NCI-H2107 treated with DMSO at 0.1 percent for 48 hours (cell line): ENCODE results near the gene CCDC102A.
"Not testable (repeated sequence)": the region's sequence is repeated elsewhere in the genome, so short reads cannot be mapped to it uniquely, and the experiment has no call there.

Experiments
- DNase-seq: peaks from one replicate; lab custom pipeline; 2025; ENCODE audit not compliant: unreplicated experiment; lab: John Stamatoyannopoulos, UW

Gene CCDC102A

GRCh38 chr16:57503366-57503765 lies 33.0 kb downstream of the CCDC102A start:
- peak; percentile 89 for DNase-seq

GRCh38 chr16:57502048-57502775 lies 34.2 kb downstream of the CCDC102A start:
- peak; percentile 21 for DNase-seq

GRCh38 chr16:57501492-57501891 lies 34.9 kb downstream of the CCDC102A start:
- DNase-seq: no peak

GRCh38 chr16:57500578-57501111 lies 35.7 kb downstream of the CCDC102A start:
- no peak for DNase-seq

GRCh38 chr16:57499941-57500340 lies 36.4 kb downstream of the CCDC102A start:
- DNase-seq: not testable (repeated sequence)

GRCh38 chr16:57498031-57498430 lies 38.3 kb downstream of the CCDC102A start:
- no peak for DNase-seq

- DNase-seq: no peak
These were observed 39.2 kb downstream of the CCDC102A start for GRCh38 chr16:57497121-57497520.

- DNase-seq: no peak
These were observed 42.6 kb downstream of the CCDC102A start for GRCh38 chr16:57493767-57494166.

GRCh38 chr16:57489229-57489628 lies 47.1 kb downstream of the CCDC102A start:
- DNase-seq: no peak

GRCh38 chr16:57486858-57487834 lies 49.2 kb downstream of the CCDC102A start:
- no peak for DNase-seq

GRCh38 chr16:57485916-57486857 lies 50.2 kb downstream of the CCDC102A start, which contains the start of gene DOK4:
Gene DOK4, minus strand, starts transcription at chr16:57486493. Its CDS starts 6,986 bp downstream, at chr16:57479507.
- no peak for DNase-seq

- no peak for DNase-seq
These were observed 51.1 kb downstream of the CCDC102A start for GRCh38 chr16:57485091-57485915.

- DNase-seq: no peak
These were observed 51.8 kb downstream of the CCDC102A start for GRCh38 chr16:57484515-57485005.

GRCh38 chr16:57483725-57484514 lies 52.5 kb downstream of the CCDC102A start:
- DNase-seq: no peak

- no peak for DNase-seq
These were observed 53.4 kb downstream of the CCDC102A start for GRCh38 chr16:57482845-57483545.

GRCh38 chr16:57481421-57481820 lies 55.0 kb downstream of the CCDC102A start:
- no peak for DNase-seq

GRCh38 chr16:57480754-57481230 lies 55.6 kb downstream of the CCDC102A start:
- DNase-seq: no peak
